NOMO-1 treated with dmso at 0.1 percent for 144 hours (cell line): ENCODE data around the gene PCDHA9.
"Not testable (repeated sequence)": the region's sequence is repeated elsewhere in the genome, so short reads cannot be mapped to it uniquely, and the experiment has no call there.

ENCODE experiments used
- DNase-seq: peaks from one replicate; lab custom pipeline; 2025; ENCODE audit not compliant: unreplicated experiment; lab: John Stamatoyannopoulos, UW

Gene PCDHA9

GRCh38 chr5:140848139-140849102 lies at the start of gene PCDHA9:
TSS of gene PCDHA9 (plus strand) at chr5:140848382. CDS start at chr5:140848496, 114 bp downstream.
- DNase-seq = not testable (repeated sequence)

- DNase-seq = no peak
Observed at GRCh38 chr5:140800816-140801493, 47.2 kb upstream of the PCDHA9 start, which contains the start of gene PCDHA3. TSS of gene PCDHA3 (plus strand) at chr5:140801057.

- DNase-seq = no peak
Observed at GRCh38 chr5:140801494-140801841, 46.7 kb upstream of the PCDHA9 start.

- not testable (repeated sequence) for DNase-seq
Observed at GRCh38 chr5:140802381-140802780, 45.8 kb upstream of the PCDHA9 start.

GRCh38 chr5:140802781-140803271 lies 45.4 kb upstream of the PCDHA9 start:
- DNase-seq = no peak

GRCh38 chr5:140806834-140807775 lies 41.1 kb upstream of the PCDHA9 start, which contains the start of gene PCDHA4:
TSS of gene PCDHA4 (plus strand) at chr5:140807068.
- DNase-seq = no peak

GRCh38 chr5:140808241-140808888 lies 39.8 kb upstream of the PCDHA9 start:
- not testable (repeated sequence) for DNase-seq

GRCh38 chr5:140808889-140809291 lies 39.3 kb upstream of the PCDHA9 start:
- no peak for DNase-seq

- DNase-seq = no peak
Observed at GRCh38 chr5:140821375-140822280, 26.6 kb upstream of the PCDHA9 start, which contains the start of gene PCDHA5. TSS of gene PCDHA5 (plus strand) at chr5:140821613.

GRCh38 chr5:140822281-140822629 lies 25.9 kb upstream of the PCDHA9 start:
- no peak for DNase-seq

- not testable (repeated sequence) for DNase-seq
Observed at GRCh38 chr5:140822969-140823368, 25.2 kb upstream of the PCDHA9 start.

GRCh38 chr5:140823475-140823874 lies 24.7 kb upstream of the PCDHA9 start:
- DNase-seq = no peak

- DNase-seq = no peak
Observed at GRCh38 chr5:140827704-140828361, 20.3 kb upstream of the PCDHA9 start, which contains the start of gene PCDHA6. TSS of gene PCDHA6 (plus strand) at chr5:140827960. CDS start at chr5:140828092, 132 bp downstream.

- no peak for DNase-seq
Observed at GRCh38 chr5:140828362-140828737, 19.8 kb upstream of the PCDHA9 start.

- DNase-seq = not testable (repeated sequence)
Observed at GRCh38 chr5:140829511-140830501, 18.4 kb upstream of the PCDHA9 start.

- no peak for DNase-seq
Observed at GRCh38 chr5:140833993-140834392, 14.2 kb upstream of the PCDHA9 start, which contains the start of gene PCDHA7. TSS of gene PCDHA7 (plus strand) at chr5:140834269. CDS start at chr5:140834384, 115 bp downstream.

- not testable (repeated sequence) for DNase-seq
Observed at GRCh38 chr5:140834439-140835008, 13.7 kb upstream of the PCDHA9 start.
